Trophoblast cell (in vitro differentiated cells and primary cell): Measurements from ENCODE around the gene NLRP1.
A peak's percentile ranks its signal among the peaks of the same experiment; 100 is the strongest.

Experiments used
- DNase-seq, 2 donors: peaks; one replicate each; pipeline ENCODE4 v3.0.0-alpha.2; 2016
- H2AFZ ChIP-seq: 2 replicates; pipeline ENCODE4 v1.6.1; 2013; ENCODE audit warnings: low read length, moderate library complexity, mild to moderate bottlenecking; ENCODE audit not compliant: insufficient read depth, poor library complexity
- H2AK5ac ChIP-seq: 2 replicates; pipeline ENCODE4 v1.6.1; 2013; ENCODE audit warnings: mild to moderate bottlenecking, low read length
- H2BK120ac ChIP-seq: 2 replicates; pipeline ENCODE4 v1.6.1; 2013; ENCODE audit warnings: low read length, mild to moderate bottlenecking, moderate library complexity; ENCODE audit not compliant: insufficient read depth, poor library complexity
- H2BK12ac ChIP-seq: 2 replicates; pipeline ENCODE4 v1.6.1; 2013; ENCODE audit warnings: mild to moderate bottlenecking, low read length, moderate library complexity
- H2BK5ac ChIP-seq: 2 replicates; pipeline ENCODE4 v1.6.1; 2013; ENCODE audit warnings: low read length, low read depth, moderate library complexity, mild to moderate bottlenecking; ENCODE audit not compliant: poor library complexity
- H3K14ac ChIP-seq: 2 replicates; pipeline ENCODE4 v1.6.1; 2013; ENCODE audit warnings: mild to moderate bottlenecking, low read length
- H3K18ac ChIP-seq: 2 replicates; pipeline ENCODE4 v1.6.1; 2013; ENCODE audit warnings: mild to moderate bottlenecking, low read length
- H3K23ac ChIP-seq: 2 replicates; pipeline ENCODE4 v1.6.1; 2013; ENCODE audit warnings: low read length
- H3K27ac ChIP-seq: 2 replicates; pipeline ENCODE4 v1.5.1; 2013; ENCODE audit warnings: low read depth, mild to moderate bottlenecking, inconsistent platforms, low read length, moderate library complexity
- H3K27me3 ChIP-seq: 2 replicates; pipeline ENCODE4 v1.6.1; 2013; ENCODE audit warnings: inconsistent platforms, mild to moderate bottlenecking, low read length, moderate library complexity; ENCODE audit not compliant: insufficient read depth
- H3K36me3 ChIP-seq, 2 experiments: 1 replicate in 1 of 2; 2 replicates in 1 of 2; pipeline ENCODE4 v1.6.1; 2013; ENCODE audit warnings: low read length in 2 of 2, mild to moderate bottlenecking in 2 of 2, moderate library complexity in 1 of 2; ENCODE audit not compliant: insufficient read depth in 2 of 2, control insufficient read depth in 1 of 2
- H3K4ac ChIP-seq: 2 replicates; pipeline ENCODE4 v1.6.1; 2013; ENCODE audit warnings: low read depth, mild to moderate bottlenecking, low read length, moderate library complexity
- H3K4me1 ChIP-seq, 2 experiments: 1 replicate in 1 of 2; 2 replicates in 1 of 2; pipeline ENCODE4 v1.6.1; 2013; ENCODE audit warnings: low read length in 2 of 2, mild to moderate bottlenecking in 2 of 2, moderate library complexity in 1 of 2; ENCODE audit not compliant: insufficient read depth in 2 of 2, control insufficient read depth in 1 of 2
- H3K4me2 ChIP-seq: 2 replicates; pipeline ENCODE4 v1.6.1; 2013; ENCODE audit warnings: inconsistent platforms, mild to moderate bottlenecking, low read length, moderate library complexity
- H3K4me3 ChIP-seq: 2 replicates; pipeline ENCODE4 v1.5.1; 2013; ENCODE audit warnings: mild to moderate bottlenecking, low read depth, low read length, inconsistent platforms
- H3K79me1 ChIP-seq: one replicate; pipeline ENCODE4 v1.6.1; 2013; ENCODE audit warnings: low read length
- H3K79me2 ChIP-seq: 2 replicates; pipeline ENCODE4 v1.6.1; 2013; ENCODE audit warnings: low read length, mild to moderate bottlenecking; ENCODE audit not compliant: control insufficient read depth, insufficient read depth, poor library complexity
- H3K9ac ChIP-seq: 2 replicates; pipeline ENCODE4 v1.6.1; 2013; ENCODE audit warnings: mild to moderate bottlenecking, low read length
- H3K9me3 ChIP-seq: 2 replicates; pipeline ENCODE4 v1.6.1; 2013; ENCODE audit warnings: low read depth, mild to moderate bottlenecking, control low read depth, inconsistent platforms, low read length; ENCODE audit not compliant: insufficient read depth
- H4K12ac ChIP-seq: 2 replicates; pipeline ENCODE4 v1.6.1; 2013; ENCODE audit warnings: low read depth, mild to moderate bottlenecking, low read length, moderate library complexity
- H4K8ac ChIP-seq: 2 replicates; pipeline ENCODE4 v1.6.1; 2013; ENCODE audit warnings: low read depth, mild to moderate bottlenecking, low read length, moderate library complexity
- H4K91ac ChIP-seq: one replicate; pipeline ENCODE4 v1.6.1; 2013; ENCODE audit warnings: low read depth, mild to moderate bottlenecking, low read length, moderate library complexity
- WGBS: extraction: QIAGEN DNeasy Blood & Tissue Kit; methylation state at CpG from one replicate; pipeline ENCODE4 v1.1.7; 2013; ENCODE audit warnings: missing lambda C conversion rate; ENCODE audit not compliant: insufficient read length, insufficient coverage; ENCODE audit errors: extremely low coverage; 5-methylcytosine and 5-hydroxymethylcytosine counted together

Gene NLRP1

GRCh38 chr17:5481451-5481850 is 102.9 kb downstream of the NLRP1 start:
- Histone ChIP-seq H3K36me3 (peaks cover 24 to 33% of the 10 kb centered on the region in 2 experiments), H2AFZ (no peak overlapping the region), H2BK120ac (no peak overlapping the region), H4K12ac (no peak overlapping the region), H3K9ac (no peak overlapping the region), H4K91ac (no peak overlapping the region), H3K23ac (no peak overlapping the region), H3K4me3 (no peak overlapping the region), H3K4ac (no peak overlapping the region), H3K18ac (no peak overlapping the region), H2AK5ac (no peak overlapping the region), H3K4me2 (no peak overlapping the region), H4K8ac (no peak overlapping the region), H3K9me3 (peaks cover 1% of the 10 kb centered on the region), H2BK12ac (no peak overlapping the region), H3K79me2 (peaks cover 7% of the 10 kb centered on the region), H3K79me1 (peaks cover 5% of the 10 kb centered on the region), H3K4me1 (no peaks in the 10 kb centered on the region), H3K27me3 (no peaks in the 10 kb centered on the region), H3K27ac (no peak overlapping the region), H2BK5ac (no peak overlapping the region), H3K14ac (no peak overlapping the region)
- DNase-seq = peak; percentile 52 to 75
- WGBS = no CpG with 5 or more reads among the region's 4 CpGs

GRCh38 chr17:5480962-5481361 is 103.3 kb downstream of the NLRP1 start:
- Histone ChIP-seq H2BK5ac (no peak overlapping the region), H3K18ac (no peak overlapping the region), H3K27ac (no peak overlapping the region), H3K4me1 (no peaks in the 10 kb centered on the region), H4K91ac (no peak overlapping the region), H3K4me3 (no peak overlapping the region), H2BK120ac (no peak overlapping the region), H3K79me2 (peaks cover 6% of the 10 kb centered on the region), H3K27me3 (no peaks in the 10 kb centered on the region), H3K9me3 (peaks cover 1% of the 10 kb centered on the region), H3K14ac (no peak overlapping the region), H3K4ac (no peak overlapping the region), H4K12ac (no peak overlapping the region), H3K4me2 (no peak overlapping the region), H2BK12ac (no peak overlapping the region), H3K36me3 (peaks cover 24 to 33% of the 10 kb centered on the region in 2 experiments), H3K23ac (no peak overlapping the region), H4K8ac (no peak overlapping the region), H3K79me1 (peaks cover 4% of the 10 kb centered on the region), H3K9ac (no peak overlapping the region), H2AK5ac (no peak overlapping the region), H2AFZ (no peak overlapping the region)
- DNase-seq = peak in 1 of 2 donors; percentile 75
- WGBS = no CpG with 5 or more reads among the region's 6 CpGs

- no peak overlapping the region for H3K4ac ChIP-seq
- no peak overlapping the region for H2BK12ac ChIP-seq
- no peak overlapping the region for H2BK120ac ChIP-seq
- H4K12ac ChIP-seq = no peak overlapping the region
- H4K8ac ChIP-seq = no peak overlapping the region
- no peak overlapping the region for H3K23ac ChIP-seq
- no peaks in the 10 kb centered on the region for H3K79me2 ChIP-seq
- no peak overlapping the region for H2AFZ ChIP-seq
- no peak overlapping the region for H4K91ac ChIP-seq
- H2AK5ac ChIP-seq = no peak overlapping the region
- peaks cover 1% of the 10 kb centered on the region for H3K9me3 ChIP-seq
- no peak overlapping the region for H3K4me3 ChIP-seq
- H3K27ac ChIP-seq = no peak overlapping the region
- no peak for DNase-seq
- H3K4me2 ChIP-seq = no peak overlapping the region
- H3K9ac ChIP-seq = no peak overlapping the region
- no peak overlapping the region for H2BK5ac ChIP-seq
- H3K36me3 ChIP-seq = peaks cover 29 to 43% of the 10 kb centered on the region in 2 experiments
- H3K4me1 ChIP-seq = no peaks in the 10 kb centered on the region
- no peaks in the 10 kb centered on the region for H3K27me3 ChIP-seq
- H3K79me1 ChIP-seq = no peaks in the 10 kb centered on the region
- WGBS = no CpG with 5 or more reads among the region's 4 CpGs
- no peak overlapping the region for H3K14ac ChIP-seq
- no peak overlapping the region for H3K18ac ChIP-seq
Observed at GRCh38 chr17:5478992-5479391, 105.3 kb downstream of the NLRP1 start.

- H3K36me3 ChIP-seq = peaks cover 18 to 26% of the 10 kb centered on the region in 2 experiments
- no peak overlapping the region for H4K8ac ChIP-seq
- H3K9ac ChIP-seq = no peak overlapping the region
- no peak overlapping the region for H2BK120ac ChIP-seq
- no peak overlapping the region for H2AK5ac ChIP-seq
- H3K23ac ChIP-seq = no peak overlapping the region
- H3K4ac ChIP-seq = no peak overlapping the region
- no peak for DNase-seq
- H3K9me3 ChIP-seq = peaks cover under 1% of the 10 kb centered on the region
- H3K4me3 ChIP-seq = no peak overlapping the region
- no peak overlapping the region for H4K12ac ChIP-seq
- H3K27ac ChIP-seq = no peak overlapping the region
- H3K79me1 ChIP-seq = no peaks in the 10 kb centered on the region
- no peak overlapping the region for H3K4me2 ChIP-seq
- no CpG with 5 or more reads among the region's 2 CpGs for WGBS
- no peak overlapping the region for H2BK5ac ChIP-seq
- H3K14ac ChIP-seq = no peak overlapping the region
- H3K79me2 ChIP-seq = no peaks in the 10 kb centered on the region
- no peak overlapping the region for H3K18ac ChIP-seq
- H3K4me1 ChIP-seq = no peaks in the 10 kb centered on the region
- H2AFZ ChIP-seq = no peak overlapping the region
- no peak overlapping the region for H4K91ac ChIP-seq
- no peak overlapping the region for H2BK12ac ChIP-seq
- H3K27me3 ChIP-seq = no peaks in the 10 kb centered on the region
Observed at GRCh38 chr17:5473906-5474305, 110.4 kb downstream of the NLRP1 start.
